ENCODE data around the gene ARHGAP31. TPM values are rescaled to one million over a fixed set of nuclear protein-coding genes. Genes with fewer than 3 reads are reported as not detected.
"Not testable (repeated sequence)": the region's sequence is repeated elsewhere in the genome, so short reads cannot be mapped to it uniquely, and the experiment has no call there.

ARHGAP31 gene
- total RNA-seq, 2 donors from 2014 or later, result 5.7 to 7.9 TPM

DNA sequence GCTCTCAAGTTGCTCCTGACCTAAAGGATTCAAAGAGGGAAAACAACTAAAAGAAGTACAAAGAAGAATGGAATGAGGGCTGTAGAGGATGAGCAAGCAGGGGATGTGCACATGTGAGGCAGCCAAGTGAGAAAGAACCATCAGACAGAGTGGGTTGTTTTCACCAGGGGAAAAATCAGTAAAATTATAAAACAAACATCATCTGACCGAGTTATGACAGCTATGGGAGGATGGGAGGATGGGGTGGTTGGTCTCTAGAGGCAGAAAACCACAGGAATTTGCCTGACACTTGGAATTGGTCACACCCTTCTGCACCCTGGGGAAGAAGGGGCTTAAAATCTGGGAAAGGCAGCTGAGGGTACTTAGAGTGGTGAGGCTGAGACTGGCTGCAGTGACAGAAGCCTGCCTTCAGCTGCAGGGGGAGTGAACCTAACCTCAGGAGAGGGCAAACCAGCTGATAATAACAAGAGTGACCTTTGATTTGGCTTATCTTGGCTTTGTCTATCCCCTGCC lies 10.1 kb downstream of the ARHGAP31 start:
- H3K27me3 ChIP-seq, result no peaks in the 10 kb centered on the region
- no peaks in the 10 kb centered on the region for H3K4me1 ChIP-seq
- no peaks in the 10 kb centered on the region for H3K36me3 ChIP-seq (replicated peaks in 1 of 2; ENCODE audit: insufficient read depth in 1 of 2, low read depth in 2 of 2)
- H3K27ac ChIP-seq, result no peak overlapping the region
- ATAC-seq (no peak), DNase-seq (no peak)
- no peak overlapping the region for H3K4me3 ChIP-seq
- intact Hi-C loops (cut with DNase I), result no loop called here
- WGBS, 2 donors, result 62 to 92% methylated on average over 1 of the region's 1 CpG
- TF ChIP-seq, protein P1, sequence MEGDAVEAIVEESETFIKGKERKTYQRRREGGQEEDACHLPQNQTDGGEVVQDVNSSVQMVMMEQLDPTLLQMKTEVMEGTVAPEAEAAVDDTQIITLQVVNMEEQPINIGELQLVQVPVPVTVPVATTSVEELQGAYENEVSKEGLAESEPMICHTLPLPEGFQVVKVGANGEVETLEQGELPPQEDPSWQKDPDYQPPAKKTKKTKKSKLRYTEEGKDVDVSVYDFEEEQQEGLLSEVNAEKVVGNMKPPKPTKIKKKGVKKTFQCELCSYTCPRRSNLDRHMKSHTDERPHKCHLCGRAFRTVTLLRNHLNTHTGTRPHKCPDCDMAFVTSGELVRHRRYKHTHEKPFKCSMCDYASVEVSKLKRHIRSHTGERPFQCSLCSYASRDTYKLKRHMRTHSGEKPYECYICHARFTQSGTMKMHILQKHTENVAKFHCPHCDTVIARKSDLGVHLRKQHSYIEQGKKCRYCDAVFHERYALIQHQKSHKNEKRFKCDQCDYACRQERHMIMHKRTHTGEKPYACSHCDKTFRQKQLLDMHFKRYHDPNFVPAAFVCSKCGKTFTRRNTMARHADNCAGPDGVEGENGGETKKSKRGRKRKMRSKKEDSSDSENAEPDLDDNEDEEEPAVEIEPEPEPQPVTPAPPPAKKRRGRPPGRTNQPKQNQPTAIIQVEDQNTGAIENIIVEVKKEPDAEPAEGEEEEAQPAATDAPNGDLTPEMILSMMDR (IDR thresholded peaks at IDR 0.05), result no peak
- TF ChIP-seq POLR2A (IDR thresholded peaks at IDR 0.05), result no peak
- no peaks in the 10 kb centered on the region for H3K9me3 ChIP-seq

DNA sequence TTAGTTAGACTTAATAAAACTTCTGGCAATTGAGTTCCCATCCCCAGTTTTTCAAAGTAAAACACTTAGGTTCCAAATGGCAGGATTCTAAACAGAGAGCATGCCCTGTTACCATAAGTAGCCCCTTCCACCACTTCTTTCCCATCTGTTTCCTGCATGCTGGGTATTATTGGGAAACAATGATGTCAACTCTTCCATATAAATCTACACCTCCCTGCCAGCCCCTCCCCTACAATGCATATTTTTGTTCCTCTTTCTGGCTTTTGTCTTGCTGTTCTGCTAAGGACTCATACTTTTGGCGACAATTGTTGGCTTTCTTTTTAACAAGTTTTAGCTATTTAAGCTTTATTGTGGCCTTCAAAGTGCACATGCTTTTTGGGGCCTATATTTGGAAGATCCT lies 11.1 kb downstream of the ARHGAP31 start:
- H3K4me1 ChIP-seq, result no peaks in the 10 kb centered on the region
- no peak for ATAC-seq

DNA sequence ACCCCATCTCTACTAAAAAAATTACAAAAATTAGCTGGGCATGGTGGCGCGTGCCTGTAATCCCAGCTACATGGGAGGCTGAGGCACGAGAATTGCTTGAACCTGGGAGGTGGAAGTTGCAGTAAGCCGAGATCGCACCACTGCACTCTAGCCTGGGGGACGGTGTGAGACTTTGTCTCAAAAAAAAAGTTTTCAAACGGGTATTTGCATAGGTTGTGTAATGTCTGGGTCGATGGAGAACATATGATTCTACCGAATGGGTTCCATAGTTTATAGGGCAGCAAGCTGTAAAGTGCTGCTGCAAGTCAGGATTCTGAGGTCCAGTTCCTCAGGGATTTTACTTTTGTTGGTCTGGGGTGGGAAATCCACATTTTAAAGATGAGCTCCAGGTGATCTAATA lies 12.2 kb downstream of the ARHGAP31 start:
- DNase-seq; ATAC-seq; H3K27me3 ChIP-seq; H3K27ac ChIP-seq; intact Hi-C loops (cut with DNase I); H3K36me3 ChIP-seq (replicated peaks in 1 of 2; ENCODE audit: insufficient read depth in 1 of 2, low read depth in 2 of 2); H3K4me3 ChIP-seq; H3K4me1 ChIP-seq; H3K9me3 ChIP-seq: not testable (repeated sequence)
- 87 to 92% methylated on average over 9 of the region's 9 CpGs for WGBS, 2 donors

More for the DNA sequence above, 11.1 kb downstream of the ARHGAP31 start:
- no peak overlapping the region for H3K27ac ChIP-seq
- no peak overlapping the region for H3K4me3 ChIP-seq
- TF ChIP-seq POLR2A (IDR thresholded peaks at IDR 0.05), result no peak
- TF ChIP-seq, protein P1 (IDR thresholded peaks at IDR 0.05), result no peak
- no peaks in the 10 kb centered on the region for H3K36me3 ChIP-seq (replicated peaks in 1 of 2; ENCODE audit: insufficient read depth in 1 of 2, low read depth in 2 of 2)
- DNase-seq, result no peak
- H3K27me3 ChIP-seq, result no peaks in the 10 kb centered on the region
- intact Hi-C loops (cut with DNase I), result no loop called here
- 88 to 94% methylated on average over 1 of the region's 1 CpG for WGBS, 2 donors
- H3K9me3 ChIP-seq, result no peaks in the 10 kb centered on the region

DNA sequence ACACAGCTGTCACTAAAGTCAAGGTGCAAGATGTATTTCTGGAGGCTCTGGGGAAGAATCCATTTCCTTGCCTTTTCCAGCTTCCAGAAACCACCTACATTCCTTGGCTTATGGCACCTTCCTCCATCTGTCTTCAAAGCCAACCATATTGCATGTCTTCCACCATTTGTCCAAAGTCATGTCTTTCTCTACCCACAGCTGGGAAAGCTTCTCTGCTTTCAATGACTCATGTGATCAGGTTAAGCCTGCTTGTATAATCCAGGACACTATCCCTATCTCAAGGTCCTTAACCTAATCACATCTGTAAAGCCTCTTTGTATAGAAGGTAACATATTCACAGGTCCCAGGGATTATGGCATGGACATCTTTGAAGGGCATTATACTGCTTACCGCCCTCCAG lies 14.2 kb downstream of the ARHGAP31 start:
- Histone ChIP-seq H3K4me3 (no peak overlapping the region), H3K27ac (no peak overlapping the region), H3K4me1 (no peaks in the 10 kb centered on the region), H3K9me3 (no peaks in the 10 kb centered on the region), H3K36me3 (replicated peaks in 1 of 2; ENCODE audit: insufficient read depth in 1 of 2, low read depth in 2 of 2) (no peaks in the 10 kb centered on the region), H3K27me3 (no peaks in the 10 kb centered on the region)
- 91 to 100% methylated on average over 1 of the region's 1 CpG for WGBS, 2 donors
- TF ChIP-seq, protein P1 (IDR thresholded peaks at IDR 0.05), result no peak
- no peak for TF ChIP-seq POLR2A (IDR thresholded peaks at IDR 0.05)
- ATAC-seq (no peak), DNase-seq (no peak)
- intact Hi-C loops (cut with DNase I), result no loop called here

DNA sequence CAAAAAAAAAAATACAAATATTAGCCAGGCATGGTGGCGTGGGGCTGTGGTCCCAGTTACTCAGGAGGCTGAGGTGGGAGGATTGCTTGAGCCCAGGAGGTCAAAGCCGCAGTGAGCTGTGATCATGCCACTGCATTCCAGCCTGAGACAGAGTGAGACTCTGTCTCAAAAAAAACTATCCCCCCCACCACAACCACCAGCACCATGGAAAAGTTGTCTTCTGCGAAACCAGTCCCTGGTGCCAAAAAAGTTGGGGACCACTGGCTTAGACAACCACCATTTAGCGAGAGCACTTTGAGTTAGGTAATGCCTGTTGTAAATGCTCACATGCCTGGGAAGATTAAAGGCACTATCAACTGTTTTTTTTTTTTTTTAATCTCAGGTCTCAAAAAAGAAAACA lies 15.4 kb downstream of the ARHGAP31 start:
- Histone ChIP-seq H3K27me3 (no peaks in the 10 kb centered on the region), H3K27ac (no peak overlapping the region), H3K9me3 (no peaks in the 10 kb centered on the region), H3K4me3 (no peak overlapping the region), H3K36me3 (replicated peaks in 1 of 2; ENCODE audit: insufficient read depth in 1 of 2, low read depth in 2 of 2) (no peaks in the 10 kb centered on the region), H3K4me1 (no peaks in the 10 kb centered on the region)
- DNase-seq (no peak), ATAC-seq (no peak)
- intact Hi-C loops (cut with DNase I), result no loop called here
- 95 to 99% methylated on average over 4 of the region's 4 CpGs for WGBS, 2 donors
- TF ChIP-seq POLR2A (IDR thresholded peaks at IDR 0.05), result no peak
- TF ChIP-seq, protein P1 (IDR thresholded peaks at IDR 0.05), result no peak
